GM12864 (cell line): Measurements from ENCODE around the gene CCDC150.

Experiments
- DNase-seq: peaks from one replicate; pipeline ENCODE4 v3.0.0-alpha.2; 2011; ENCODE audit warnings: low read depth
- H3K4me3 ChIP-seq: 2 replicates; pipeline ENCODE4 v1.5.1; 2011; ENCODE audit warnings: mild to moderate bottlenecking, low read depth, low read length, control low read depth
- TF ChIP-seq, protein P1 (sequence below): IDR thresholded peaks from 2 replicates; pipeline ENCODE4 v1.5.1; 2011; ENCODE audit warnings: low read depth, mild to moderate bottlenecking, moderate library complexity, low read length, control low read depth, inconsistent platforms; ENCODE audit errors: missing control alignments

Gene CCDC150

DNA sequence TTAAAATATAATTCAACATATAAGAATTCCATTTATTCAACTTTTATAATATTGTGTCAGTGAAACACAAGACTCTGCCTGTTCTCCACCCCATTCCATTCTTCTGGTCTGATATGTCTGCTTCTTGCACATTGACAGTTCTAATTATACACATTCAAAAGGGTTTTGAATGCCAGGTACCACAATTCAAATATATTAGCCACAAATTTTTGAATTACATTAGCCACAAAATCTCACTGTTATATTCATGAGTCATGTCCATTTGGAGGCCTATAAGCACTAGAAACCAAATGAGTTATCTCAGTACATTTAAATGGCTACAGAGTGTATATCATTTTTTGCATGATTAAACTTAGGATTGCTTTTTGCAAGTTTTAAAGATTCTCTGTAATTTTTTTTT is 72.1 kb downstream of the CCDC150 start:
- H3K4me3 ChIP-seq, result no peak overlapping the region
- TF ChIP-seq, protein P1, sequence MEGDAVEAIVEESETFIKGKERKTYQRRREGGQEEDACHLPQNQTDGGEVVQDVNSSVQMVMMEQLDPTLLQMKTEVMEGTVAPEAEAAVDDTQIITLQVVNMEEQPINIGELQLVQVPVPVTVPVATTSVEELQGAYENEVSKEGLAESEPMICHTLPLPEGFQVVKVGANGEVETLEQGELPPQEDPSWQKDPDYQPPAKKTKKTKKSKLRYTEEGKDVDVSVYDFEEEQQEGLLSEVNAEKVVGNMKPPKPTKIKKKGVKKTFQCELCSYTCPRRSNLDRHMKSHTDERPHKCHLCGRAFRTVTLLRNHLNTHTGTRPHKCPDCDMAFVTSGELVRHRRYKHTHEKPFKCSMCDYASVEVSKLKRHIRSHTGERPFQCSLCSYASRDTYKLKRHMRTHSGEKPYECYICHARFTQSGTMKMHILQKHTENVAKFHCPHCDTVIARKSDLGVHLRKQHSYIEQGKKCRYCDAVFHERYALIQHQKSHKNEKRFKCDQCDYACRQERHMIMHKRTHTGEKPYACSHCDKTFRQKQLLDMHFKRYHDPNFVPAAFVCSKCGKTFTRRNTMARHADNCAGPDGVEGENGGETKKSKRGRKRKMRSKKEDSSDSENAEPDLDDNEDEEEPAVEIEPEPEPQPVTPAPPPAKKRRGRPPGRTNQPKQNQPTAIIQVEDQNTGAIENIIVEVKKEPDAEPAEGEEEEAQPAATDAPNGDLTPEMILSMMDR, result no peak
- no peak for DNase-seq

DNA sequence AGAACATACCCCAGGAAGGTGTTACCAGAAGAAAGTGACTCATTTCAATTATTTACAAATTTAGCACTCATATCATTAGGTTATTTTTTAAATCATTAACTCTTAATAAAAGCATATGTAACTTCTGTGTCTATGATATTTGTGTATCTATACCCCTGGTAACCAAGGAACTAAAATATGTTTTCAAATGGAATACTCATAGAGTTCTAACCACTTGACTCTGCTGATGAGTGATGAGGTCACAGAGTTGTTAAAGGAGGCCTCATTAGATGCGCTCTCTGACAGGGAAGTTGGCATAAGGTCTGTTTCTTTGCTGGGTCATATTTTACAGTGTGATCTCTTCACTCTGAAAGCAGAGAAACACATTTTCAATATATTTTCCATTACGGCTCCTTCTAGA is 73.4 kb downstream of the CCDC150 start:
- TF ChIP-seq, protein P1, result no peak
- no peak for DNase-seq
- H3K4me3 ChIP-seq, result no peak overlapping the region

DNA sequence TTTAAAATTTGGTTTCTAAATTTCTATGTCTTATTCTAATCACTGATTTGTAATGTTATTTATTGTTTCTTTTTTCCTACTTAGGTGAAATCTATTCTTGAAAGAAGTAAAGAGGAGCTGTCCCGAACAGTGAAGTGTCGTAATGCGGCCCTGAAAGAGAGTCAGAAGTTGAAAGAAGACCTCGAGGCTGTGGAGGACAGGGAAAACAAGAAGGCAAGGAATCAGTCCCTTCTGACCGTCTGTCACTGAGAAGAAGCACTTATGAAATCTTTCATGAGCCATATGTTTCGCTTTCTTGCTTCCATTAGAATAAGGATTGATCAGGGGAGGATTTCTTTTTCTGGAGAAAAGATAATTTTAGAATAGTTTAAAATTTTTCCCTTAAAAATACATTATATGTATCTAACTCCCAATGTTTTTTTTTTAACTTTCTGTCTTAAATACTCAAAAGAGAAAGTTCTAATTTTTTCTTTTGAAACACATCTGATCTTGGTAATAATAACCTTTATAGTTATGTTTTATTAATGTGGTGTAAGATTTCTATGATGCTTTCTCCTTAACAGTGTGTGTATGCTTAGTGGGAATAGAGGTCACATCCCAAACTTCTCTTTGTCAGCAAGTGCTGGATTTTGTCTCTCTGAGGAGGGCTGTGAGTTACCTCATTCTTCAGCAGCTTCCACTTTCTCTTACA is 79.0 kb downstream of the CCDC150 start:
- H3K4me3 ChIP-seq, result no peak overlapping the region
- no peak for DNase-seq

DNA sequence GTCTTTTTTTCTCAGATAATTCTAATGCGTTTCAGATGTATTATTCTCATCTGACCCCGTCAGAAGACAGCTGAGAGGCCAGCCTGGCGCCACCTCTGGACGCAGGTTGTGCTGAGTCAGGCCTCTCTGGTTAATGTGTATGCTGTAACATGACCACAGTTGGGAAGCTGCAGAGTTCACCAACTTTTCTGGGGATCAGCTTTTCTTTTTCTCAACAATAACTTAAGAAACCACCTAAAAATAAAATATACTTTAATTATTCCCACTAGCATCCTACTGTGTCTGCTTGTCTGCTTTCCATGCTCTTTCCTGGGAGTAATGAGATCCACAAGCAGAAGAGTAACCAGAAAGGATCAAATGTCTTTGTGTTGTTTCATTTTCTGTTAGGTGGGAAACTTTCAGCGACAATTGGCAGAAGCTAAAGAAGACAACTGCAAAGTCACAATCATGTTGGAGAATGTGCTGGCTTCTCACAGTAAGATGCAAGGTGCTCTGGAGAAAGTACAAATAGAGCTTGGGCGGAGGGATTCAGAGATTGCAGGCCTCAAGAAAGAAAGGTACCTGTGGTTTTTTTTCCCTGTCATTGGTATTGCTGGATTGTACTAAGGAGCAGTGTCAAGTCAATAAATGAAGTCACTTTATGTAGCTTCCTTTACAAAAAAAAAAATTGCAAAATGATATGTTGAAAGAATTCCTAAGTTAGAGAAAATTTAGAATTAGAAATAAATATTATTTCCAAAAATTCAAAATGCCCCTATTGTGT is 79.8 kb downstream of the CCDC150 start:
- no peak for DNase-seq
- TF ChIP-seq, protein P1, result no peak
- H3K4me3 ChIP-seq, result no peak overlapping the region

More for the DNA sequence above, 79.0 kb downstream of the CCDC150 start:
- TF ChIP-seq, protein P1, result no peak

DNA sequence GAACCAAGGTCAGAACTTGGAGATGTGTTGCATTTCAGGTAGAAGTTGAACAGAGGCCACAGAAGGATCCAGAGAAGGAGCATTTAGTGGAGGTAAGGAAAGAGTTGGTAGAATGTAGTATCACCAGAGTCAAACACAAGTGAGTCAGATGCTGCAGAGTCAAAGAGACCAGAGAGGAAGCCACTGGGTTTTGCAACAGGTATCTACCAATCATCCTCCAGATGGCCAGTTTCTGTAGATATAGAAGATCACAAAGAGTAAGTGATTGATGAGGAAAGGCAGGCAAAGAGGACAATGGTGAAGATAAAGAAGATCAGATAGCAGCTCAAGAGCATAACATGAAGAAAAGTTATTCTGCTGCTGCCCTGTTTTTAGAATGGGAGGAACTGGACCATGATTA is 84.1 kb downstream of the CCDC150 start:
- H3K4me3 ChIP-seq, result no peak overlapping the region
- no peak for DNase-seq
- TF ChIP-seq, protein P1, result no peak

DNA sequence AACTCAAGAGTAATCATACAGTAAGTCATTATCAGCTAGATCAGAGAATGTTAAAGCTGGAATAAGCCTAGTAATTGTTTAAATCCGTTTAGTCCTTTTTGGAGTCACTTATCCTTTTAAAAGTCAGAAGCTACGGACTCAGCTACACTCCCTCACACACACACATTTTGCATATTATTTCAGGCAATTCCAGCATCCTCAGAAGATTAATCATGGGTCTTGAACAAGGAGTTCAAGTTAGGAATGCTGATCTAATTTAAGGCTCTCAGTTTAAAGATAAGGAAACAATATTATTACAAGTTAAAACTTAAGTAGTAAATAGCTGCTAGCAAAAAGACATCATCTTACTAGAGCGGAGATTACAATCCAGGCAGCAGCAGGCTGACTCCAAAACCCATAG is 85.7 kb downstream of the CCDC150 start:
- H3K4me3 ChIP-seq, result no peak overlapping the region
- TF ChIP-seq, protein P1, result no peak

More for the DNA sequence above, 85.7 kb downstream of the CCDC150 start:
- DNase-seq, result no peak
